ENCODE data around the gene ALPK1. TPM values are rescaled to one million over a fixed set of nuclear protein-coding genes. Genes with fewer than 3 reads are reported as not detected.

ALPK1 gene
- total and polyA plus RNA-seq, 2 of the 4 experiments (the other 2 are of a cell fraction), result 3.3 to 7.9 TPM

GRCh38 chr4:112348488-112349158 lies 51.5 kb downstream of the ALPK1 start (continued):
- no peak for TF ChIP-seq BHLHE40 (IDR thresholded peaks at IDR 0.05; ENCODE audit: low read depth, low read length)

- CTCF ChIA-PET, result interaction anchor here (0.7 kb wide), 1 partner anchor 412 kb away, joined by 3 read pairs; no protein-coding TSS in a partner anchor
- Histone ChIP-seq H3K9ac (ENCODE audit: low read depth, low read length) (no peak overlapping the region), H3K36me3 (ENCODE audit: control insufficient read depth, insufficient read depth, low read length) (no peaks in the 10 kb centered on the region), H3K56ac (ENCODE audit: extremely low read depth, insufficient read depth, low read length) (no peak overlapping the region), H4K5ac (ENCODE audit: low read depth, low read length) (no peak overlapping the region), H2AK9ac (replicated peaks; ENCODE audit: low read depth, low read length, poor library complexity) (no peak overlapping the region), H2BK15ac (ENCODE audit: low read depth, low read length) (no peak overlapping the region), H3K27ac (ENCODE audit: insufficient read depth, low read length) (no peak overlapping the region), H4K8ac (ENCODE audit: low read depth in 2 of 2, low read length in 2 of 2) (no peak overlapping the region), H2BK120ac (ENCODE audit: low read depth, low read length) (no peak overlapping the region), H4K20me1 (ENCODE audit: insufficient read depth, low read length) (no peaks in the 10 kb centered on the region), H3K4me1 (ENCODE audit: control insufficient read depth, insufficient read depth, low read length) (peaks cover 4% of the 10 kb centered on the region; the same call in 1 of the 2 replicates), H3K4ac (ENCODE audit: low read depth, low read length) (no peak overlapping the region), H3K4me3 (ENCODE audit: insufficient read depth, low read depth, low read length) (no peak overlapping the region), H2AFZ (replicated peaks; ENCODE audit: low read length, poor library complexity) (no peak overlapping the region), H4K91ac (ENCODE audit: insufficient read depth, low read depth, low read length) (no peak overlapping the region), H2BK5ac (ENCODE audit: low read depth, low read length, poor library complexity, severe bottlenecking) (no peak overlapping the region), H3K18ac (ENCODE audit: low read depth, low read length) (no peak overlapping the region), H2AK5ac (ENCODE audit: low read depth, low read length) (no peak overlapping the region), H3K14ac (replicated peaks; ENCODE audit: low read depth, low read length) (no peak overlapping the region), H3K79me1 (ENCODE audit: low read depth in 1 of 2, low read length in 2 of 2) (no peaks in the 10 kb centered on the region), H2BK20ac (ENCODE audit: low read depth, low read length) (no peak overlapping the region), H3K23ac (ENCODE audit: low read depth, low read length) (no peak overlapping the region), H3K4me2 (ENCODE audit: low read depth, low read length) (no peak overlapping the region), H3K9me1 (ENCODE audit: insufficient read depth, low read length) (0 out of 2 replicates have a peak, but pooled peaks cover 8% of the 10 kb centered on the region), H3K9me3 (ENCODE audit: control insufficient read depth, insufficient read depth, low read length) (no peaks in the 10 kb centered on the region; the same call in 1 of the 2 replicates), H3K27me3 (ENCODE audit: control insufficient read depth, insufficient read depth, low read length) (no peaks in the 10 kb centered on the region)
- POLR2A ChIA-PET (ENCODE audit: unreplicated experiment), result no interaction called here
- DNase-seq (no peak), ATAC-seq (ENCODE audit: low read depth) (no peak)
- no TSS peak for BruUV-seq (replicated peaks)
- dilution Hi-C loops (cut with HindIII; ENCODE audit: low sequenced_read_pairs, unreplicated experiment), result no loop called here
- intact Hi-C loops (cut with micrococcal nuclease), result no loop called here
- TF ChIP-seq NFE2L2 (IDR thresholded peaks at IDR 0.05; ENCODE audit: low read depth, low read length) (no peak), RCOR1 (IDR thresholded peaks at IDR 0.05; ENCODE audit: insufficient replicate concordance, low read length) (no peak), RFX5 (IDR thresholded peaks at IDR 0.05; ENCODE audit: low read depth, low read length) (no peak), SMC3 (IDR thresholded peaks at IDR 0.05; ENCODE audit: low read depth, low read length) (no peak), RAD21 (IDR thresholded peaks at IDR 0.05; ENCODE audit: low read length) (no peak), FOS (IDR thresholded peaks at IDR 0.05; ENCODE audit: low read depth, low read length) (no peak), BHLHE40 (IDR thresholded peaks at IDR 0.05; ENCODE audit: low read depth, low read length) (no peak), MAZ (IDR thresholded peaks at IDR 0.05; ENCODE audit: borderline replicate concordance, low read depth, low read length) (no peak), MXI1 (IDR thresholded peaks at IDR 0.05; ENCODE audit: borderline replicate concordance, low read depth, low read length) (no peak), CHD1 (IDR thresholded peaks at IDR 0.05; ENCODE audit: low read depth, low read length) (no peak), MAFK (IDR thresholded peaks at IDR 0.05; ENCODE audit: low read depth, low read length) (no peak), CEBPB (IDR thresholded peaks at IDR 0.05; ENCODE audit: low read depth, low read length) (no peak), ELK1 (IDR thresholded peaks at IDR 0.05; ENCODE audit: borderline replicate concordance, low read depth, low read length) (no peak)
- TF ChIP-seq, protein P1, sequence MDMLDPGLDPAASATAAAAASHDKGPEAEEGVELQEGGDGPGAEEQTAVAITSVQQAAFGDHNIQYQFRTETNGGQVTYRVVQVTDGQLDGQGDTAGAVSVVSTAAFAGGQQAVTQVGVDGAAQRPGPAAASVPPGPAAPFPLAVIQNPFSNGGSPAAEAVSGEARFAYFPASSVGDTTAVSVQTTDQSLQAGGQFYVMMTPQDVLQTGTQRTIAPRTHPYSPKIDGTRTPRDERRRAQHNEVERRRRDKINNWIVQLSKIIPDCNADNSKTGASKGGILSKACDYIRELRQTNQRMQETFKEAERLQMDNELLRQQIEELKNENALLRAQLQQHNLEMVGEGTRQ (IDR thresholded peaks at IDR 0.05; ENCODE audit: low read depth, low read length), result no peak
- in situ Hi-C loops (cut with MboI; ENCODE audit: low sequenced_read_pairs), result no loop called here
Measured at GRCh38 chr4:112352736-112353135, 55.6 kb downstream of the ALPK1 start.
